GM12878 (cell line): ENCODE measurements around the gene MRGPRF. TPM values are rescaled to one million over a fixed set of nuclear protein-coding genes. Genes with fewer than 3 reads are reported as not detected.

Source experiments
- ATF2 ChIP-seq: IDR thresholded peaks from 2 replicates; pipeline ENCODE4 v1.6.1; 2012; ENCODE audit warnings: low read length, inconsistent platforms
- ATF7 ChIP-seq: fragments of 450-650 bp; IDR thresholded peaks from 2 replicates; pipeline ENCODE4 v1.6.1; 2016; ENCODE audit warnings: low read depth, mild to moderate bottlenecking
- CBX3 ChIP-seq: fragments of 200-600 bp; sonication (generic); IDR thresholded peaks from 2 replicates; pipeline ENCODE4 v1.6.1; 2016; ENCODE audit warnings: low read depth, borderline replicate concordance
- CEBPZ ChIP-seq: fragments of 150-350 bp; IDR thresholded peaks from 2 replicates; pipeline ENCODE4 v1.6.1; 2016; ENCODE audit warnings: low read depth, low read length
- ETV6 ChIP-seq, 2 experiments: fragments of 450-650 bp in 1 of 2; IDR thresholded peaks in 1 of 2; conservative IDR thresholded peaks in 1 of 2; 2 replicates each; pipeline ENCODE4 v1.6.1; 2014; ENCODE audit warnings: antibody characterized with exemption in 1 of 2, borderline replicate concordance in 1 of 2, low read depth in 1 of 2, mild to moderate bottlenecking in 1 of 2, moderate library complexity in 1 of 2
- FOXK2 ChIP-seq: fragments of 450-650 bp; IDR thresholded peaks from 2 replicates; pipeline ENCODE4 v1.6.1; 2017; ENCODE audit warnings: mild to moderate bottlenecking, moderate library complexity
- IRF3 ChIP-seq: fragments of 450-650 bp; IDR thresholded peaks from 2 replicates; pipeline ENCODE4 v1.6.1; 2014; ENCODE audit warnings: mild to moderate bottlenecking
- MEF2A ChIP-seq: IDR thresholded peaks from 2 replicates; pipeline ENCODE4 v1.6.1; 2011; ENCODE audit warnings: low read depth, mild to moderate bottlenecking, low read length, moderate library complexity; ENCODE audit not compliant: insufficient read depth
- PAX5 ChIP-seq: IDR thresholded peaks from 2 replicates; pipeline ENCODE4 v1.6.1; 2011; ENCODE audit warnings: low read depth, low read length, borderline replicate concordance
- PKNOX1 ChIP-seq: fragments of 450-650 bp; IDR thresholded peaks from 2 replicates; pipeline ENCODE4 v1.6.1; 2016; ENCODE audit warnings: mild to moderate bottlenecking
- POLR2AphosphoS2 ChIP-seq: IDR thresholded peaks from 2 replicates; pipeline ENCODE4 v1.6.1; 2011; ENCODE audit warnings: low read depth, mild to moderate bottlenecking, low read length, improper control_type of control experiment, moderate library complexity
- POLR2AphosphoS5 ChIP-seq: IDR thresholded peaks from 2 replicates; pipeline ENCODE4 v1.6.1; 2011; ENCODE audit warnings: mild to moderate bottlenecking, low read length, inconsistent platforms
- RAD51 ChIP-seq: fragments of 450-650 bp; IDR thresholded peaks from 2 replicates; pipeline ENCODE4 v1.6.1; 2016; ENCODE audit warnings: moderate library complexity, mild to moderate bottlenecking, inconsistent platforms
- RELB ChIP-seq: fragments of 450-650 bp; IDR thresholded peaks from 2 replicates; pipeline ENCODE4 v1.6.1; 2017; ENCODE audit warnings: low read depth, mild to moderate bottlenecking, moderate library complexity
- STAT3 ChIP-seq: IDR thresholded peaks from 2 replicates; pipeline ENCODE4 v1.6.1; 2011; ENCODE audit warnings: low read depth, low read length, improper control_type of control experiment
- TAF1 ChIP-seq: IDR thresholded peaks from 2 replicates; pipeline ENCODE4 v1.6.1; 2011; ENCODE audit warnings: mild to moderate bottlenecking, low read depth, low read length, borderline replicate concordance
- ZBED1 ChIP-seq: IDR thresholded peaks from 2 replicates; pipeline ENCODE4 v1.6.1; 2016; ENCODE audit warnings: borderline replicate concordance
- ZZZ3 ChIP-seq: IDR thresholded peaks from 2 replicates; pipeline ENCODE4 v1.6.1; 2011; ENCODE audit warnings: low read depth; ENCODE audit not compliant: control insufficient read depth, insufficient read length
- polyA plus RNA-seq, 11 experiments: library from polyadenylated mRNA; depleted of rRNA in 4 of 11; unstranded in 6 of 11; stranded (reverse) in 5 of 11; fragments of >200 nt; fragmentation: Nextera tagmentation in 4 of 11; fragmentation: Illumina TruSeq in 1 of 11; extraction: Ambion mirVana in 4 of 11; extraction: Trizol in 1 of 11; gene quantifications; 1 replicate in 1 of 11; 2 replicates in 10 of 11; pipeline versions ENCODE4 v1.2.1 to v1.2.3, GENCODE V29; 2011 to 2016; ENCODE audit warnings: inconsistent platforms in 2 of 11, missing spikeins in 2 of 11, low read depth in 1 of 11
- total RNA-seq, 4 experiments: library from RNA; depleted of rRNA in 3 of 4; stranded (reverse); fragments of >200 nt in 3 of 4; fragmentation: Illumina TruSeq in 1 of 4; extraction: Trizol in 1 of 4; gene quantifications; 2 replicates each; pipeline versions ENCODE4 v1.2.1 to v1.2.3, GENCODE V29; 2013 to 2021

The MRGPRF gene
- total and polyA plus RNA-seq, 10 of the 15 experiments (the other 5 are each of a cell fraction or from before 2014, with no cell fraction given), result not detected

GRCh38 chr11:69055598-69056516 is 42.8 kb upstream of the MRGPRF start (continued):
- TF ChIP-seq PKNOX1 (peak; percentile 58; the same call in 1 of the 2 replicates), ZZZ3 (no peak), ZBED1 (peak; percentile 88; the same call in 1 of the 2 replicates), TAF1 (no peak), FOXK2 (no peak), ATF7 (peak; percentile 90), POLR2AphosphoS2 (no peak), PAX5 (peak; percentile 88), ETV6 (conservative IDR thresholded peaks at IDR 0.05 in 1 of 2, IDR thresholded peaks at IDR 0.05 in 1 of 2; ENCODE audit: borderline replicate concordance in 1 of 2, low read depth in 1 of 2) (peak in 1 of 2 experiments; percentile 45; a peak in 1 of 4 replicates), RAD51 (peak; percentile 78), POLR2AphosphoS5 (no peak), IRF3 (no peak), STAT3 (no peak), RELB (peak; percentile 99), MEF2A (peak; percentile 45; the same call in 1 of the 2 replicates), ATF2 (no peak; the same call in 1 of the 2 replicates), CEBPZ (no peak), CBX3 (no peak)
